Measurements from ENCODE around the gene TEX50.
"Not testable (repeated sequence)": the region's sequence is repeated elsewhere in the genome, so short reads cannot be mapped to it uniquely, and the experiment has no call there.

The TEX50 gene

DNA sequence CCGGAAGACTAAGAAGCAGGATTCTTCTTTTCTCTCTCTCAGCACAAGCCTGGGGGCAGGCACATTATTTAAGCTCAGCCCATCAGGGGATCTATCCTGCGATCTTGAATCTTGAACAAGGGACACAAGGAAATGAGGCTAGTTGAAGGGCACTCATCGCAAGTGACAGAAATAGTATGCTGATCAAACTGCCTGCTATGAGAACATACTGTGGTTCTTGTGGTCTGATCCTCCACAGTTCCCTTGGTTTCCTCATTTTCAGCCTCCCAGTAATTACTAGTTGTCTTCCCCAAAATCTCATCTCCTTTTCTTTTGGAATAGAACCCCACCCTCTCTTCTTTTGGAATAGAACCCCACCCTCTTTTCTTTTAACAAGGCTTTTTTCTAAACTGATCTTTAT, 28.0 kb downstream of the TEX50 start:
- DNase-seq (ENCODE audit: low spot score), result no peak

DNA sequence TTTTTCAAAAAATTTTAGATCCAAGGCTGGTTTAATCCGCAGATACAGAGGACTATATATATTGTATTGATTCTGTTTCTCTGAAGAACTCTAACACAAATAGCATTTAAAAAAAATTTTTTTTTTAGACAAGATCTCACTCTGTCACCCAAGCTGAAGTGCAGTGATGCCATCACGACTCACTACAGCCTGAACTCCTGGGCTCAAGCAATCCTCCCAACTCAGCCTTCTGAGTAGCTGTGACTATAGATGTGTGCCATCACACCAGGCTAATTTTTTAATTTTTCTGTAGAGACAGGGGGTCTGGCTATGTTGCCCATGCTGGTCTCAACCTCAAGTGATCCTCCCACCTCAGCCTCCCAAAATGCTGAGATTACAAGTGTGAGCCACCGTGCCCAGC, 31.5 kb downstream of the TEX50 start:
- no peak for DNase-seq (ENCODE audit: low spot score)

DNA sequence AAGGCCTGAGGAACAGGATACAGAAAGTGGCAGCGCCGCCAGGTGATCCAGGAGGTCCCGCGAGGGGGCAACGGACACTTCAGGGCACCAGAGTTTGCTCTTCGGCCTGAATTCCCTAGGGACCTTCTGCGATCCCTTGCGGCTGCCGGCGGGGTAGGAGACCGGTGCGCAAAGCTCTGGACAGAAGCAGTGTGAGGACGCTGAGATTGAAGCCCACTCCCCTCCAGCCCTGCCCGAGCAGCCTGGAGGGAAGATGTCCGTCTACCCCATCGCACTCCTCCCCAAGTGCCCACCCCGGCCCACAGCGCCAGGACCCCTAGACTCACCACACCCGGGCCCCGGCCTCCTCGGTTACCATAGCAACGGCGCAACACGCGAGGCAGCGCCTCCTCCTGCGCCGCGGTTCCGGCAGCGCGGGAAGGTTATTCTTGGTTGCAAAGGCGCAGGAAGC, 34.4 kb downstream of the TEX50 start, which contains the start of gene ANKRD45:
Gene ANKRD45, minus strand, starts transcription at position 361 of the 451 bp plus-strand sequence. CDS start 10,433 bp downstream, outside the sequence.
- DNase-seq (ENCODE audit: low spot score), result peak; percentile 10

DNA sequence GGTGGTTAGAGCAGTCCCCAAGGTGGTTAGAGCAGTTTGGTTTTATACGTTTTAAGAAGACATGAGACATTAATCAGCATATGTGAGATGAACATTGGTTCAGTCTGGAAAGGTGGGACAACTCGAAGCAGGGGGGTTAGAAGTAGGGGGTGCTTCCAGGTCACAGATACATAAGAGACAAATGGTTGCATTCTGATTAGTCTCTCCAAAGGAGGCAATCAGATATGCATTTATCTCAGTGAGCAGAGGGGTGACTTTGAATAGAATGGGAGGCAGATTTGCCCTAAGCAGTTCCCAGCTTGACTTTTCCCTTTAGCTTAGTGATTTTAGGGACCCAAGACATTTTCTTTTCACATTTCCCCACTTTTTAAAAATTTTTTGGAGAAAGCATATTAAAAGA, 39.4 kb downstream of the TEX50 start:
- DNase-seq (ENCODE audit: low spot score), result not testable (repeated sequence)

DNA sequence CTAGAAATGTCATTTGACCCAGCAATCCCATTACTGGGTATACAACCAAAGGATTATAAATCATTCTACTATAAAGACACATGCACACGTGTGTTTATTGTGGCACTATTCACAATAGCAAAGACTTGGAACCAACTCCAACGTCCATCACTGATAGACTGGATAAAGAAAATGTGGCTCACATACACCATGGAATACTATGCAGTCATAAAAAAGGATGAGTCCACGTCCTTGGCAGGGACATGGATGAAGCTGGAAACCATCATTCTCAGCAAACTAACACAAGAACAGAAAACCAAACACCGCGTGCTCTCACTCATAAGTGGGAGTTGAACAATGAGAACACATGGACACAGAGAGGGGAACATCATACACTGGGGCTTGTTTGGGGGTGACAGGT, 45.0 kb downstream of the TEX50 start:
- DNase-seq (ENCODE audit: low spot score), result not testable (repeated sequence)

DNA sequence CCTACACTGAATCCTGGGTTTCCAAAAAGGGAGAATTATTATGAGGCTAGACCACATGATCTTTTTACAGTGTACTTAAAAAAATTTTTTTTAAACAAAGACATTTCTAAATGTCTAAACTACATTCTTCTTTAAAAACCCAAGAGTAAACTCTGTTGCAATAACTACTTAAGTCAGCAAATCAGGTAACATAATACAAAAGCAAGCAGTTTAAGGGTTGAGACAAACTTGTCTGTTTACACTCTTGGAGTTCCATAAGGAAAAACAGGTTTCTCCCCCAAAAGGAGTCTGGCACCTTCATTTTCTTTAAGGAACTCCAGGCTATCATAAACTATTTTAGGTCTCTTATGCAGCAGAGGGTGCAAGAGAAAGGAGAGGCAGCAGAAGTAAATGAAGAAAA, 47.0 kb downstream of the TEX50 start:
- no peak for DNase-seq (ENCODE audit: low spot score)

DNA sequence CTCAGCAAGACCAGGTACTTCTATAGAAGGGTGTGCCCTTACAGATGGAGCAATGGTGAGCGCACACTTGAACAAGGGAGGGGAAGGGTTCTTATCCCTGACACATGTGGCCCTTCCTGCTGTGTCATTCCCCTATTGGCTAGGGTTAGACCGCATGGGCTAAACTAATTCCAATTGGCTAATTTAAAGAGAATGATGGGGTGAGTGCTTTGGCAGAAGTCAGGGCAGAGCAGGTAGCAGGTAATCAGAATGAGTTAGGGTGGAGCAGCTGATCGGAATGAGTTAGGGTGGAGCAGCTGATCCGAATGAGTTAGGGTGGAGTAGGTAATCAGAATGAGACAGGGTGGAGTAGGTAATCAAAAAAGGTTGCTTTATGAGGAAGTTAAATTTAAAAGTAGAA, 48.7 kb downstream of the TEX50 start:
- DNase-seq (ENCODE audit: low spot score), result not testable (repeated sequence)

DNA sequence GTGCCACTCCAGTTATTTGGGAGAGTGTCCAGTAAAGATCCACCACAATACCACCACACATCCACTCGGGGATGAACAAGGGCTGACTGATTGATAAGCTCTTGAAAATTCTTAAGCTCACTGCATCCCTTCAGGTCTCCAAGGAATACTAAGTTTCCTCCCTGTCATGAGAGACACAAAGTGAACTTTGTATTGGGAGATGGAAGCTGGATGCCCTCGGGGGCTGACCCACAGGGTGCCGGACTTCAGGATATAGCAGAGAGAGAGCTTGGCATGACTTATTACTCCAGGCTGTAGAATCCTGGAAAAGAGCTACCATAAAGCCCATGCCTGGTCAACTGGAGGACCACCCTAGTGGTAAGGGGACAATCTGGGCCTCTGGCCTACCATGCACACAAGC, 50.0 kb downstream of the TEX50 start:
- not testable (repeated sequence) for DNase-seq (ENCODE audit: low spot score)

Data from germinal center (tissue), 1 donor.